Fibroblast of skin of left quadriceps (primary cell): ENCODE measurements around the gene PHLDB2.
A peak's percentile ranks its signal among the peaks of the same experiment; 100 is the strongest.

ENCODE experiments used
- DNase-seq, 2 experiments: peaks; one replicate each; pipeline ENCODE4 v3.0.0-alpha.2; 2013; ENCODE audit warnings: low read depth in 2 of 2

PHLDB2 gene

DNA sequence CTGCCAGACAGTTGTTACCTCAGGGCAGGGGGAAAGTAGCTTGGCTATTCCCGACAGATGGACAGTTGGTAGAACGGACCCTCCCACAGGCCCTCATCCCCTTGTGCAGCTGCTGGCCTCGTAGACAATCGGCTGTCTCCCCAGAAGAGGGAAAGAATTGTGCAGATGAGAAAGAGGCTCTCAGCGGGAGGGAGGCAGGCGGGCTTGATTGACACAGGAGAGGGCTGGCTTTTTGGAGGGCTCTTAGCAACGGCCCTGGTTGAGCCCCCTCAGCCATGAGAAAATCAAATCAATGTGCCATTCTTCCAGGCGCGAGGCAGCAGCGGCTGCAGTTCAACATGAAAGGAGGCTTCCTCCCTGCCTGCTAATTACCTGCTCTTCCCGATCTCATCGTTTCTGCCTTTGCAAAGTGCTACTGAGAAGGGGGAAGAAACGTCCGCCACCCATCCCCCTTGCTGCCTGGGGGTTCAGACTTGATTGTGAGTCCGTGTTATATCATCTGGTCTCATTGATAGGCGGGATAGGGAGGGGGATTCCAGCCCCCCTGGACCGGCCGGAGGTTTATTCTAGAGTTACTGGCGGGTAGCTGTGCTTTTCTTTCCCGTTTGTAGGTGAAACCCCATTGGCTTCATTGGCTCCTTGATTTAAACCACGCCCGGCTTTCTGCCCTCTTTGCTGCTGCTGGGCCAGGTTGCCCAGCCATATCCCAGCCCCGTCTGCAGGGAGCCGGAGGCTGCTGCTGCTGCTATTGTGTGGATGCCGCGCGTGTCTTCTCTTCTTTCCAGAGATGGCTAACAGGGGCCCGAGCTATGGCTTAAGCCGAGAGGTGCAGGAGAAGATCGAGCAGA lies 139.8 kb downstream of the PHLDB2 start, which contains the start of gene TAGLN3:
Gene TAGLN3 (plus strand): TSS at position 287 of the 848 bp plus-strand sequence. CDS start 501 bp downstream, at position 788.
- DNase-seq = no peak

DNA sequence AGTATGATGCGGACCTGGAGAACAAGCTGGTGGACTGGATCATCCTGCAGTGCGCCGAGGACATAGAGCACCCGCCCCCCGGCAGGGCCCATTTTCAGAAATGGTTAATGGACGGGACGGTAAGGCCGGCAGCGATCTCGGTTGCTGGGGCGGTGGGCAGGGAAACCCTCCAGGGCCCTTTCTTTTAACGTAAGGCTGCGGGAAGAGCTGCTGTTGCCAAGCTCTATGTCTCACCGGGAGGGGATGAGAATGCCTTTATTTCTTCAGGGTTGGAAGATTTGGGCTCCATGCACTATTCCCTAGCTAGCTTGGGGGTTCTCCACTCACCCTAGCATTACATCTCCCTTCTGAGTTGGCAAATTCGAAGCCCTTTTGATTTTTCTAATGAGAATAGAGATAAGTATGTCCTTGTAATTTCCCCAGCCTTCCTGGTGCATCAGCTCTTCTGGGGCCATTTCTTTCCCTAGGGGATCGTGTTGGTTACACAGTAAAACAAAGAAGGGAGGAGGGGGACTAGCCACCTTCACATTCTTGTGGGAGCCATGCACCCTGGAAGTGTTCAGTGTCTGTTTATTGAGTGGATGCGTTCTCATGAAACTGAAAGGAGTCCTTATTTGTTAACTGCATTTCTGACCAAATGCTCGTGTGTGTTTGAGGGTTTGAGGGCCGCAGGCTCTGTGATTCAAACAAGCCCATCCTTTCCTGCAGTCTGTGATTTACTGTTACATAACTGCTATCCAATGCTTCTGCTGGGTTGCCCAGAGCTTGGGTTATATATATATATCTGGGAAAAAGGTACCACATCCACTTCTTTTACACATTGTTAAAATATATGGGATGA lies 140.6 kb downstream of the PHLDB2 start:
- no peak for DNase-seq

DNA sequence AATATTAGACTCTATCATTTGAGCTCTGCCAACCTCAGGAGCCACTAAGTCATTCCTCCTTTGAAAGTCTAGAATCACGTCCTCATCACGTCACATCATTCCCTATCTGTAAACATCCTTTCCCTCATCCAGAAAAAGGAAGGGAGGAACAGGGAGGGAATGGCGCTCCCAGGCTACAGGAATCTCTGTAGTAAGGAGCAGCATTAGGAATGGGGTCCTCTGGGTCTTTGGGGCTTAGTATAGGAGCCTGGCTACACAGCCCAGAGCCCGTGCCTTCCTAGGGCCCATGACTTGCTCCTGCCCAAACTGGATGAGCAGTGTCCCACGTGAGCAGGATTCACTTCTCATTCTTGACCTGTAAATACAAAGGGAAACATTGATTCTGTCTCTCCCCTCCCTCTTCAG lies 141.3 kb downstream of the PHLDB2 start:
- no peak for DNase-seq

DNA sequence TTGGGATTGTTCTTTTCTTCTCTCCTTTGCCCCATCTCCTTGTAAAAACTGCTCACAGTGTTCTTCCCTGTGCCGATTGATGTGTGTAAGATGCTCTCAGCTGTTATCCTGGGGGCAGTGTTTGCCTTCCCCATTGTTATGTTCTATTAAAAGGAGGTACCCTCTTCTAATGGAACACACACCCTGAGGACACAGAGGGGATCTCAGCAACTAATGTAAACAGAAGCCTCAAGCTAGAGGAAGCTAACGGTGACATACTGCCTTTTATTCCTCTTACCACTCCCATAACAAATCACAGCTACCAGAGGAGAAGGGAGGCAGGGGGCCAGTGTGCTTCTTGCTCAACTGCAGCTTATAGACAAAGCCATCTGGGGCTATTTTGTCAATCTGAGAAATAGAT lies 141.9 kb downstream of the PHLDB2 start:
- DNase-seq = no peak

DNA sequence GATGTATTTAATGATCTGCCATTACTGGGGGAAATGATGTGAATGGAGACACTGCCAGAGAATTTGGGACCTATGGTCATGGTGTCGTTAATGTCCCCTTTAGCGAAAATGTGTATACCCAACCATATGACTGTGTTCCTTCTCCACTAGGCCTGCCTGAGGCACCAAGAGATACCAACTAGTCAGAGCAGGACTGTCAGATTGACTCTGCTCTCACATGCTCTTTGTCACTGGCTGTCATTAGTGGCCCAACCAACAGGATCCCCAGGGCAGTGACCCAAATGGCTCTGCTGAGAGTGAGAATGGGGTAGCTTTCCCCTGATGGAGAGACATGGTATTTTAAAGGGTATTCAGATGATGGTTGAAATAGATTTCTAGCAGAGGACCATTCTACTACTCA lies 142.5 kb downstream of the PHLDB2 start:
- no peak for DNase-seq

DNA sequence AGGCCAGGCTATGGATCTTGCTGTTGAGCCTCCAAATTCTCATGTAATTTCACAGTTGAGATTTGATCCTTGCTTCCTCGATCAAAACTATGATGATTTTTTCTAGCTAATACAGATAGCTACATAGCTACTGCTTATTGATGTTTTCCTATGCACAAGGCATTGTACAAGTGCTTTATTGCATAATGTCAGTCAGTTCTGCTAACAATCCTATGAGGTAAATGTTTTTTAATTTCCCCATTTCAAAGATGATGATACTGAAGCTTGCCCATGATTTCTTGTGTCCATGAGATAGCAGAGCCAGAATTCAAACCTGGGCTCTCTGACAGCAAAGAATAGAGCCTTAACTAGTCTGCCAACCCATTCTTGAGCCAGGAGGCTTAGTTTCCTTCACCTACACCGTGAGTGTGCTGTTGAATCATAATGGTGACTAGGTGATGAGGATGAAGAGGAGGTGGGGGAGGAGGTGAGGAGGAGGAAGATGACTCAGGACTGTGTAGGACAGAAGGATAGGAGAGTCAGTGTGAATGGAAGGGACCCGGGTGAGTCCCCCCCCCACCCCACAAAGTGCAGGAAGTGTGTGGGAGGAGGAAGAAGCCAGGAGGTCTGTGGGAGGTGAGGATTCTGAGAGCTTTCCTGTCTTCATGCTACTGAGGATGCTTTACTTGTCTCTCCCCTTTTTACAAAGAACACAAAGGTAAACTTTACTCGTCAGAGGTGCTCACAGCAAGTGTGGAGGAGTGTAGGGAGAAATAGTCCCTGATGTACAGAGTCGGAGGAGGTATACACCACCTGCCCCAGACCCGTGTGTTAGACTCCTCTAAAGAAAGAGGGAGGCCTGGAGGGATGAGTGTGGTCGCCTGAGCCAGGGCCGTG lies 143.3 kb downstream of the PHLDB2 start:
- DNase-seq = no peak

DNA sequence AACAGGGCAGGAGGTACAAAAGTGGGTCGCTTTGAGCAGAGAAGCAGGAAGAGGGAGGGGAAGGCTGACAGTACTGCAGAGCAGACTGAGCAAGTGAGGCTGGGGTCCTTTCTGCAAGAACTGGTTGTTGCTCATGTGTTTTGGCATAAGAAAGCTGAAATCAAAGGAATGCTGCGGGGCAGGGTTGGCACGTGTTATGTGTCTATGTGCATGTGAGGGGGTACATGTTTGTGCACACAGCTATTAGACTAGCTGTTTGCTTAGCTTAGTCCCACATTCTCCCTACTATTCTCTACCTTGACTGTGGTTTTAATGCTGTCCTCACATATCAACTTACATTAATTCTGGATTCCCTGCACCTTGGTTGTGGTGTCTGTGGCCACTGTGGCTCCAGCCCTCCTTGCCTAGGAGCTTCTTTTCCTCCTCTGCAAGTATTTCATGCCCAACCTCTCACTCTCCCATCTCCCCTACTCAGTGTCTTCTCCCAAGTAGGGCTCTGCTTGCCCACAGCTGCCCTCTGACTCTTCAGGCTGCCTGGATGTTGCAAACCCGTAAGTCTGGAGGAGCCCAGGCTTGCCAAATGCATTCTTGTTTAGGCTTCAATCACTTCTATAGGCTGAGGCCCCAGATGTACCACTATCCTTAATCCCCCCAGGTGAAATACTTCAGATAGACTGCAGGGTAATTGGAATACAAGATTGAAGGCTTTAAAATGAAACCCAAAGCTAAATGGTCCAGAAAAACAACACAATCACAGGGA lies 144.4 kb downstream of the PHLDB2 start:
- DNase-seq = no peak

DNA sequence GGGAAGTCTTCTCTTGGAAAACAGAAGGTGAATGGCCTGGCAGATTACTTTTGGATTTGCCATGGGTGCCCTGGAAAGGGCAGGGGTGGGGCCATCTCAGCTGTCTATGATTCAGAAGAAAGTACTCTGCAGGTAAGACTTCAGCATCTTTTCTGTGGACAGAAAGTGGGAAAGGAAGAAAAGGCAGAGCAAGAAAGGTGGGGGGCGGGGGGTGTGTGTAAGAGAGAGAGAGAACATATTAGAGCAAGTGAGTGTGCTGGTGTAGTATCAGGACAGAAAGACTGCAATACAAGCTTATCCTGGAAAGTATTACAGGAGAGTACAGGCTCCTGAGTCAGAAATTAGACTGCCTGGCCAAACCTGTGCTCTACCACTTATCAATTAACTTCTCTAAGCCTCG lies 145.1 kb downstream of the PHLDB2 start:
- no peak for DNase-seq

DNA sequence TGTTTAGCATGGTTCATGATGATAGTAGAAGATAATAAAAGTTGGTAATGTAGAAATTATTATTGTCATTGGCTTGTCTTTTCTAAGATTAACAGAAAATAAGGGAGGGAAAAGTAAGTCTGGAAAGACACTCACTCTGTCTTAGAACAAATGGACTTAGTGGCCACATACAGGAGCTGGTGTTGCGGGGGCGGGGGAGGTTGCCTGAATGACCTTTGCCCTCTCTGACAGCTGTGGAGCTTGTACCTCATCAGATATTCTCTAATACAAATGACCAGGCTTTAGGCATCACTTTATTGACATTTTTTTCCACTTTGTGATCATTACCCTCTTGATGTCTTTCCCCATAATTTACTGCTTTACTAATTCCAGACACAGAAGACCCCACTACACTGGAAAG lies 145.6 kb downstream of the PHLDB2 start:
- no peak for DNase-seq

DNA sequence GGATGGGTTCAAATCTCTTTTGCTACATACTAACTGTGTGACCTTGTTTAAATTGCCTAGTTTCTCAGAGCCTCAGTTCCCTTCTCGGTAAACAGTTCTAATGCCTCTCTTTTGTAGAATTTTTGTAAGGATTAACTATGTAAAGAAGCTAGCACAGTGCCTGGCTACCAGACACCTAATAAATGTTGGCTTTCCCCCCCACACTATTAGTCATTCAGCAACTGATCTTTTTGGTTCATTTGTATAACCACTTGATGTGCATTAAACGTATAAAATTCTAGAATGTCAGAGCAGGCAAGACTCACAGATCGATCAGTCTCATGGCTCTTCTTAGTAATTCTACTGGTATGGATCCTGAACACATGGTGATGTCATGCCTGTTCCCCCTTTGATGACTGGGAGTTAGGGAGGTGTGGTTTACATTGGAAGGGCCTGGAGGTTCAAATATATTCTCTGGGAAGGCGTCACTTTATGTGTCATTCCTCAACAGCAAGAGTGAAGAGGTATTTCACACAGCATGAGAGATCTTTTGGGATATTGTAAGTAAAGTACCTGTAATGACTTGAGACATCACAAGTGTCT lies 146.1 kb downstream of the PHLDB2 start:
- no peak for DNase-seq

DNA sequence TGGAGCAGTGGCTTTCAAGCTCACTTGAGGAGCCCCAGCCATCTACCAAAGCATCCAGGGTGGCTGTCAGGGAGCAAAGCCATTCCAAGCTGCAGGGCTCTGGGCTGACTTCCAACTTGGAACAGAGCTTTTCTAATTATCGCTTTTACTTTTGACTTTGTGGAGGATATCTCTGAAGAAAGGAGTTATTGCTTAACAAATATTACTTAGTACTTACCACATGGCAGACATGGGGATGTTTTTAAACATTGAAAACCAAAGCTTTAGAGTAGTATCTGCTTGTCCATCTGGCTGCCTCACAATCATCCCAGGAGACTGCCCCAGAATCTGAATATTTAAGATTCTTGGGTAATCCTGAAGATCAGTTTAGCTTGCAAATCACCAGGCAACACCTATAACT lies 148.6 kb downstream of the PHLDB2 start:
- DNase-seq = peak; percentile 81 to 83

DNA sequence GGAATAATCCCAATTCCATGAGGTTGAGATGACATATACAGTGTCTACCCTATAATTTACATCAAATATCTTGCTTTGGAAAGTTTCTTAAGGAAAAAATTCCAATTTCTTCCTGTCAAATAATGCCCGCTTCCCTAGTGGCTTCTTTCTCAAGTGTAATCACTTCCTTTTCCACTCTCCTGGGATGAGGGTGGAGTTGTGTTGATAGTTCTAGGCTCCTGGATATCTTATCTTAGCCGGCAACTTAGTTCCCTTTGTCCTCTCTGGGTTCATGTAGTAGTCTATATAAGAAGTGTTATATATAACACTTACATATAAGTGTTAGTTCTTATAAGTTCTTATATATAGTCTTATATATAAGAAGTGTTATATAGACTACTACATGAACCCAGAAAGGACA lies 150.6 kb downstream of the PHLDB2 start:
- DNase-seq = no peak

DNA sequence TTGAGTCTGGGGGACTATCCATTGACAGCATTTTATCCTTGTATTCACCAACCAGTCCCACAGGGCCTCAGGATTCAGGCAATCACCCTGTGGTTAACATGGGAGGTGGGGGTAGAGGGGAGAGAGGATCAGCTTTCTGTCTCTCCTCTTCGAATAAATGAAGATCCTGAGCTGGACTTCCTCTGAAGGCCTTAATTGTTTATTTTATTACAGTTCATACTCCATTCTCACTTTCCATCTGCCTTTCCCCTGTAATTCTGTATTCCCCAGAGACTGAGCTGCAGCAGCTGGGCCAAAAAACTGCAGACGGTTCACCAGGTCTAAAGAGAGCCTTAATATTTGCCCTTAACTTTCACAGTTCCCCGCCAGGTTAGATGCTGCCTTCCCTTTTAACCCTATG lies 151.6 kb downstream of the PHLDB2 start:
- no peak for DNase-seq

DNA sequence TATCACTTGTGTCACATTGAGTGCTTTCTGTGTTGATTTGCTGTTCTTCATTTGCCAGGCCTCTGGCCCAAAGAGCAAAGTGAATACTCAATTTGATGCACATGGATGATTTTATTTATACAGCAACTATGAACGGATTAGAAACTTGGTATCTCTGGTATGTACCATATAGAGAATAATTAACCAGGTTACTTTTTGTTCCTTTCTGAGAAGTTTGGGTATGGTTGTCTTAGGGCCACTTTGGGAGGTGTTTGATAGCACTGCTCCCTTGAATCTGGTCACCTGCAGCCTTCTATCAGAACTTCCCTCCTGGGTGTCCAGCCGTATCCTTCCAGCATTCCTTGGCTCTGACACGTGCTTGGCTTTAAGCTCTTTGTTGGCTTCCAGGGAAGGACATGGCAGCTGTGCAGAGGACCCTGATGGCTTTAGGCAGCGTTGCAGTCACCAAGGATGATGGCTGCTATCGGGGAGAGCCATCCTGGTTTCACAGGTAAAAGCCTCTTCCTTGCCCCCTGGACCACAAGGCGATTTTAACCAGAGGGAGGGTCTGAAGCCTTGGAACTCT lies 152.4 kb downstream of the PHLDB2 start:
- no peak for DNase-seq

DNA sequence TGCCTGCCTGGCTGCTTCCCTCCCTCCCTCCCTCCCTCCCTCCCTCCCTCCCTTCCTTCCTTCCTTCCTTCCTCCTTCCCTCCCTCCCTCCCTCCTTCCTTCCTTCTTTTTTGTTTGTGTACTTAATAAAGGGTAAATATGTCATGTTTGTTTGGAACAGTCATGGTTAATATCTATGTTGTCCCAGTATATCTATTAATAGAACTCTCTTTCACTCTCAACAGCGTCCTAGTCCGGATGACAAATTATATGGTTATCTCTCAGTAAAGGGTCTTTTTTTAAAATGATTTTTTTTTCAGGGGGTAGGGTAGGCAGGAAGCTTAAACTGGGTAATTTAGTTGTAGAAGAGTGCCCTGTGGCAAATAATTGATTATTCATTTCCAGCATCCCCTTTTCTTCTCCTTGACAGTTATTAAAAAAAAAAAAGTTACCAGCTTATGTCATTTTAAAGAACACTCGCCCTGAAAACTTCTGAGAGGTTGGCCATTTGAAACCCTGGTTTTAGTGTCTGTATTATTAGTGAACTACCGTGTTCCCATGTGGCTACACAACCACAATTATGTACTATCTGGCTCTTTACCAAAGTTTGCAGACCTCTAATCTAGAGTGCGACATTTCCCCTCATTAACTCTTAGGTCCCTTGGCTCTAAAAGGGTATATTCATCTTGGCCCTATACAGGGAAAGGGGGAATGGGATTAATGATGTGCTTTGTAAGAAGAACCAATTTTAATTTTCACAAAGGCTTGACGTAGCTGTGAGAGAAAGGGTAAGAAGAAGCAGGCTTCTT lies 153.3 kb downstream of the PHLDB2 start:
- DNase-seq = no peak

DNA sequence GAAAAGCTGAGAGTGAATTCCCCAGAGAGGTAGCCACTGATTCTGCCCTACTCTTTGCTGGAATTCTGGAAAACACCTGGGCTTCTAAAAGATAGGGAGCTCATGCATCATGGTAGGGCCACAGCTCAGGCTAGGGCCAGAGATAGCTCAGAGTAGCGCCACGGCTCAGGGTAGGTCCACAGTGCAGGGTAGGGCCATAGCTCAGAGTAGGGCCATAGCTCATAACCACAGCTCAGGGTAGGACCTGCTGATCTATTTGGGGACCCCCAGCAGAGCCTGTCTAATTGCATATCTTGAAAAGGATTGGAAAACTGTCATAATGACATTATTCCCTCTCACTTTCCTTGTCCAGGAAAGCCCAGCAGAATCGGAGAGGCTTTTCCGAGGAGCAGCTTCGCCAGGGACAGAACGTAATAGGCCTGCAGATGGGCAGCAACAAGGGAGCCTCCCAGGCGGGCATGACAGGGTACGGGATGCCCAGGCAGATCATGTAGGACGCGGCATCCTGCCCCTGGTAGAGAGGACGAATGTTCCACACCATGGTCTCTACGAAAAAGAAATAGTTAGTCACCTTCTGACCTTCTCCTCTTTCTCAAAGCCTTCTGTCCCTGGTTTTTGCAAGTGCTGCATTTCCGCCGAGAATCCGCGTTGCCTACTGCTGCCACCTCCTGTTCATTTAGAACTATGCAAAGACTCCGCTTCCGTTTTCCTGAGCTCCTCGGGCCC lies 154.2 kb downstream of the PHLDB2 start:
- peak; percentile 31 to 43 for DNase-seq

DNA sequence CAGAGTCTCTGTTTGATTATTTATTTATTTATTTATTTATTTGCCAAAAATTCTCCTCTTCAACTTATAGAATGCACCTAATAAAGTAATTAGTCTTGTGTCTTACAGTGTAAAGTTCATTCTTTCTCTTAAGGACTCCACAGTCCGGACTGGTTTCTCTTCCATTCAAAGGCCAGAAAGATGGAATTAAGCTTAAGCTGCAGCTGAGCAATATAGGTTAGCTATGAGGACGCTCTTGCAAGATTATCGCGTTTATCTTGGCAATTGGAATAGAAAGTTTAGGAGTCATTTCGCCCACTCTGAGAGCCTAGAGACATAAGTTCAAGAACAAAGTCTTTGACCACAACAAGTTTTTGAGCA lies 154.7 kb downstream of the PHLDB2 start:
- DNase-seq = no peak

DNA sequence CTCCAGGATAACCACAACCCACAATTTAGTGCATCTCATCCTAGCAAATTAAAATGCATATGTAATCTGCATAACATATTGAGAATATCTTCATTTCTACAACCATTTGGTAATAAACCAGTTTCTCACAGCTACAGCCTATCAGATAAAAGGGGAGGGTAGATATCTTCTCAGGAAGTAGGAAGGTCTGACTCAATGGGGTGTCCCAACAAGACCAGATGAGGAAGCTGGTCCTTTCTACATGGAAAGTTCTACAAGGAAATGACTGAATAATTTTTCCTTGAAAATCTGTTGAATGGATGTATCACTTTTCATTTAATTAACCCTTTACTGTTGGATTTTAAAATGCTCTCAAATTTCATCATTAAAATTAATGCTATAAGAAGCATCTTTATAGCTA lies 158.0 kb downstream of the PHLDB2 start:
- no peak for DNase-seq

DNA sequence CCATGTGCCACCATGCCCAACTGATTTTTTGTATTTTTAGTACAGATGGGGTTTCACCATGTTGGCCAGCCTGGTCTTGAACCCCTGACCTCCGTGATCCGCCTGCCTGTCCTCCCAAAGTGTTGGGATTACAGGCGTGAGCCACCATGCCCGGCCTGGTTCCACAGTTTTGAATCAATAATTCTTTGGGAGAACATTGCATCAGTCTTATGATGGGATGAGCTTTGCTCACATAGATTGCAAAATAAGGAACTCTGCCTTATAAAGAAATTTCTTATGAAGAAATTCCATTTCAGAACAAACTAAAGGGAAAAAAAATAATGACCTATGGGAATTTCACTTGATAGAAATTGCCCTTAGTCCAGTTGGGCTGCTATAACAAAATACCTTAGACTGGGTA lies 159.6 kb downstream of the PHLDB2 start:
- DNase-seq = no peak
